Fibroblast of villous mesenchyme (primary cell): ENCODE data around the gene RXRA. TPM values are rescaled to one million over a fixed set of nuclear protein-coding genes. Genes with fewer than 3 reads are reported as not detected.

Experiments
- DNase-seq: peaks from one replicate; pipeline ENCODE4 v3.0.0-alpha.2; 2010; ENCODE audit warnings: low read depth
- H3K4me3 ChIP-seq: 2 replicates; pipeline ENCODE4 v1.5.1; 2011; ENCODE audit warnings: low read depth, mild to moderate bottlenecking, low read length
- total RNA-seq: library from RNA; depleted of rRNA; stranded (reverse); fragments of >200 nt; gene quantifications from 2 replicates; pipeline ENCODE4 v1.2.3, GENCODE V29; 2012
- TF ChIP-seq, protein P1 (sequence below): IDR thresholded peaks from 2 replicates; pipeline ENCODE4 v1.5.1; 2012; ENCODE audit warnings: low read depth, mild to moderate bottlenecking, low read length; ENCODE audit not compliant: insufficient read depth

Gene RXRA
- total RNA-seq, 1 donor = 16.0 TPM

DNA sequence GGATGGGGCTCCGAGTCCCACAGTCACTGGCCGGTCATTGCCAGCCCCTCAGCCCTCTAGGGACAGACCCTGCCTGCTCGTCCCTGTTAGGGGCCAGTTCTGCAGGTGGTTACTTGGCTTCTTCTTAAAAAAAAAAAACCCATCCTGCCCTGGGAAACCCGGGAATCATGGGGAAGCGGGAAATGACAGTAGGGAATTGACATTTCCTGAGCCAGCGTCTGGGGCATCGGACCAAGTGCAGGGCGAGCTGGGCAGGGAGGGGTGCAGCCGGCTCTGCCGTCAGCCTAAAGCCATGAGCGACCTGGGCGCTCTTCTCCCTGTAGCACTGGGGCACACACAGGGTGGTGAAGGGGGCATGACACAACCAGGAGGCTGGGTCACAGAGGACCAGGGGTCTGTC, 66.6 kb downstream of the RXRA start:
- TF ChIP-seq, protein P1, sequence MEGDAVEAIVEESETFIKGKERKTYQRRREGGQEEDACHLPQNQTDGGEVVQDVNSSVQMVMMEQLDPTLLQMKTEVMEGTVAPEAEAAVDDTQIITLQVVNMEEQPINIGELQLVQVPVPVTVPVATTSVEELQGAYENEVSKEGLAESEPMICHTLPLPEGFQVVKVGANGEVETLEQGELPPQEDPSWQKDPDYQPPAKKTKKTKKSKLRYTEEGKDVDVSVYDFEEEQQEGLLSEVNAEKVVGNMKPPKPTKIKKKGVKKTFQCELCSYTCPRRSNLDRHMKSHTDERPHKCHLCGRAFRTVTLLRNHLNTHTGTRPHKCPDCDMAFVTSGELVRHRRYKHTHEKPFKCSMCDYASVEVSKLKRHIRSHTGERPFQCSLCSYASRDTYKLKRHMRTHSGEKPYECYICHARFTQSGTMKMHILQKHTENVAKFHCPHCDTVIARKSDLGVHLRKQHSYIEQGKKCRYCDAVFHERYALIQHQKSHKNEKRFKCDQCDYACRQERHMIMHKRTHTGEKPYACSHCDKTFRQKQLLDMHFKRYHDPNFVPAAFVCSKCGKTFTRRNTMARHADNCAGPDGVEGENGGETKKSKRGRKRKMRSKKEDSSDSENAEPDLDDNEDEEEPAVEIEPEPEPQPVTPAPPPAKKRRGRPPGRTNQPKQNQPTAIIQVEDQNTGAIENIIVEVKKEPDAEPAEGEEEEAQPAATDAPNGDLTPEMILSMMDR = no peak

DNA sequence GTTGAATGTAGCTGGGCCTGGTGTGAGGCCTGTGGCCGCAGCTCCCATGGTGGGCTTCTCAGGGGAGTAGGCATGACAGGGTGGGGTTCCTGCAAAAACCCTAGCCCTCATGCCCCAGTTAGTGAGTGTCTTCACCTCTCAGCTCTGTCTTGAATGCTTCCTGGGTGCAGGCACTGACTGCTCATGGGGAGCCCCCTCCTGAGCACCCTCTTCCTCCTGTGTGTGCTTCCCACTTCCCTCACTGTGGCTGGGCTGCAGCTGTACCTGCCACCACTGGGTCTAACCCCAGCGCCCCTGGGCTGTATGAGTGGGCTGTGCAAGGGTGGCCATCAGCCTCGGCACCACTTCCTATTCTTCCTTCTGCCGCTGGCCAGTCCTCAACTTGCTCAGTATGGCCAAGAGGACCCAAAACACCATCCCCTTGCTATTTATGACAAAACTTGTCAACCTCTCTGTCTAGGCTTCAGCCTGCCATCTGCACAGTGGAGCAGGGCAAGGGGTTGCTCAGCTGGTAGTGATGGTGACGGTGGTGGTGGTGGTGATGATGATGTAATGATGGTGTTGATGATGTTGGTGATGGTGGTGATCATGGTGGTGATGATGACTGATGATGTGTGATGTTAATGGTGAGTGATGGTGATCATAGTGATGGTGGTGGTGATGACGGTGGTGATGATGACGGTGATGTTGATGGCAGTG, 67.5 kb downstream of the RXRA start:
- TF ChIP-seq, protein P1 = no peak
- no peak for DNase-seq
- no peak overlapping the region for H3K4me3 ChIP-seq

More for the DNA sequence above, 66.6 kb downstream of the RXRA start:
- H3K4me3 ChIP-seq = no peak overlapping the region
- DNase-seq = no peak

DNA sequence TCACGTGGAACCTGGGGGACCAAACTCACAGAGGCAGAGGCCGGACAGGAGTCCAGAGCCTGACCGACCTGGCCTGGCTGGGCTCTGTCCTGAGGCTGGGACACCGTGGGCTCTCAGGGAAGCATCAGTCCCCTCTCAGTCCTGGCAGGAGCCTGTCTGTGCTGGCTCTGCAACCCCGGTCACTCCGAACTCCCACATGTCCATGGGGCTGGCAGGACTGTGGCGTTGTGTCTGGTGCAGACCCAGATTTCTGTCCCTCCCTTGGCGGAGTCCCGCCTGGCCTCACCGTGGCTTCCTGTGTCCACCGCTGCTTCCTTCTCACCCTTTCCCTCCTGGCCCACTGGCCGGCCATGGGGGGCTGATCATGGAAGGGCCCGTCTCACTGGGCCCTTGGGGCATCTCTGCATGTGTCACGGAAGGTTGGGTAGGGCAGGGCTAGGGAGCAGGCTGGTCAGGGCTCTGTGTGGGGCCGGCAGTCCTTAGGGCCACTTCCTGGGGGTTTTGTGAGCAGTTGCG, 68.8 kb downstream of the RXRA start:
- TF ChIP-seq, protein P1 = no peak
- no peak for DNase-seq
- no peak overlapping the region for H3K4me3 ChIP-seq

DNA sequence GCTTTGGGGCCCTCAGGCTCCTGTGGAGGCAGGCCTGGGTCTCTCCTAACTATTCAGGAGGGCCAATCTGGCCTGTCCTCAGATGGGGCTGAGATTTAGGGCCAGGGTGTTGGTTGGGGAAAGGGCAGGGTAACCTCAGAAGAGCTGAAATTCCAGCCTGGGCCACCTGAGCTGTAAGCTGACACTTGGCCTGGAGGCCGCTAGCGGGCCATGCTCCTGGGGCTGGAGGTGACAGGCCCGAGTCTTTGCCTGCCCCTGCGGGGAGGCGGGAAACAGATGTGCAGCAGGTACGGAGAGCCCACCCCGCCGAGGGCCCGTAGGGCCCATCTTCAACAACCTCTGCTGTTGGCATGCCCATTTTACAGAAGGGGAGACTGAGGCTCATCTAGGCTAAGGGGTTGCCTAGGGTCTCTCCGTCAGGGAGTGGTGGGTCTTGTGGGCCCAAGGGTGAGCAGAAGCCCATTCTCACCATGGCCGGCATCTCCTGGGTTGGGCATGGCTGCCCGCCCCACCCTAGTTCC, 69.5 kb downstream of the RXRA start:
- TF ChIP-seq, protein P1 = no peak
- no peak overlapping the region for H3K4me3 ChIP-seq
- no peak for DNase-seq

DNA sequence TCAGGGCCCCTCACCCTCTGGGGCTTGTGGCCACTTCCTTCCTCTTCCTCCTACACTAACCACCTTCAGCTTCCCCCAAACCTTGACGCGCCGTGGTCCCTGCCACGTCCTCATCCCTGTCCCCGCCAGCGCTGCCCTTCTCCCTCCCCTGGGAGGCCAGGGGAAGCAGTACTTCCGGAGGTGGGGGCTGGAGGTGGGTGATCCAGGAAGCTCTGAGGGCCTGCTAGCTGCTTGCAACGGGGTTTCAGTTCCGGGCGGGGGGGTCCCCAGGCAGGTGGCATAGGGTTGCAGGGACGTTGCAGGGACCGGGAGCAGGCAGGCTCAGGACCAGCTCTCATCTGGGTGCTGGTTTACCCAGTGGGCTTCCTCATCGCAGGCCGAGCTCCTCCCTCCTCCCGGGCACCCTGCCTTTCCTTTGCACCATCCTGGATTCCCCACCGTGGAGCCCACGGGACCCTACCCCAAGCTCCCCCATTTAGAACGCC, 70.0 kb downstream of the RXRA start:
- TF ChIP-seq, protein P1 = no peak
- H3K4me3 ChIP-seq = no peak overlapping the region
- no peak for DNase-seq

DNA sequence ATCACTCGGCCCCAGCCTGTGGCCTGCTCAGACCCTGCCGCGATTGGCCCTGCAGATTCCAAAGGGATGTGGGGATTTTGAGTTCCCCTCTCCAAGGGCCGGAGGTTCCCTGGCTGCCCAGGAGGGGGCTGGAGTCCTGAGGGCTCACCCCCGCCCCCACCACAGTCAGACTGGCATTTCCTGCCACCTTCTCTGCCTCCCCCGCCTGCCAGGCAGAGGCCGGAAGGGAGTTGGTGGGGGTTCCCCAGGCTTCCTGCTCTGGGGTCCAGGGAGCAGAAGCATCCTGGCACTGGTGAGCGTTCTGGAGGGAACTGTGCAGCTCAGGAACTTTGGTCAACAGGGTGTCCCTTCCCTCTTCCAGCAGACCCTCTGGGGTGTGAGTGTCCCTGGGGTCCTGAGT, 70.6 kb downstream of the RXRA start:
- no peak overlapping the region for H3K4me3 ChIP-seq
- TF ChIP-seq, protein P1 = no peak
- no peak for DNase-seq
